Fibroblast of skin of left biceps (primary cell): ENCODE measurements around the gene FFAR2.
A peak's percentile ranks its signal among the peaks of the same experiment; 100 is the strongest.
"Not testable (repeated sequence)": the region's sequence is repeated elsewhere in the genome, so short reads cannot be mapped to it uniquely, and the experiment has no call there.

ENCODE experiments used
- DNase-seq, 2 experiments: peaks; one replicate each; pipeline ENCODE4 v3.0.0-alpha.2; 2013; ENCODE audit warnings: low read depth in 2 of 2

FFAR2 gene

DNA sequence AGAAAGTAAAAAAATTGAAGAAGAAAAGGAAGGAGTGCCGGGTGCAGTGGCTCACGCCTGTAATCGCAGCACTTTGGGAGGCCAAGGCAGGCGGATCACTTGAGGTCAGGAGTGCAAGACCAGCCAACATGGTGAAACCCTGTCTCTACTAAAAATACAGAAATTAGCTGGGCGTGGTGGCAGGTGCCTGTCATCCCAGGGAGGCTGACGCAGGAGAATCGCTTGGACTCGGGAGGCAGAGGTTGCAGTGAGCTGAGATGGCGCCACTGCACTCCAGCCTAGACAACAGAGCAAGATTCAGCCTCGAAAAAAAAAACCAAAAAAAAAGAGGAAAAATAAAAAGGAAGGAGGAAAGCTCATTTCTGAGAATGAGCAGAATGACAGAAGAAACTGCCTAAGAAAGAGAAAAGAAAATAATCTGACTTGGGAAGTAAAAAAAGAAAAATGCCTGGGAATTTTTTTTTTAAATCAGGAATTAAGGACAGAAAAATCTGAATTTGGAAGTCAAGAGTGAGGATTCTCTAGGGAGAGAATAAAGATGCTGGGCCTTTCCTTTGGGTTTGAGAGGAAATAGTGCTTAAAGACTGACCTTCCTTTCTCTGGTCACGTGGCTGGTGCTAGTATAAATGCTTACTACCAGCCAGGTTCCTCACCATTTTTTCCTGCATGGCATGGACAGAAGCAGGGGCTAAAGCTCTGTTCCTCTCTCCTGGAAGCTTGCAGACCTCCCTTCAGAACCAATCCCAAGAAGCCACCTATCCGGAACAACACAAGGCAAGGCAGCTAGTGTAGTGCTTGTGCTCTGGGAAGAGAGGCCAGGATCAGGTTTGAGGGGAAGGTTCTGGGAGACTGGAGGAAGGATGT lies at the start of gene FFAR2:
Gene FFAR2 (plus strand): TSS at position 652 of the 864 bp plus-strand sequence. CDS start 1,458 bp downstream, outside the sequence.
- no peak for DNase-seq

DNA sequence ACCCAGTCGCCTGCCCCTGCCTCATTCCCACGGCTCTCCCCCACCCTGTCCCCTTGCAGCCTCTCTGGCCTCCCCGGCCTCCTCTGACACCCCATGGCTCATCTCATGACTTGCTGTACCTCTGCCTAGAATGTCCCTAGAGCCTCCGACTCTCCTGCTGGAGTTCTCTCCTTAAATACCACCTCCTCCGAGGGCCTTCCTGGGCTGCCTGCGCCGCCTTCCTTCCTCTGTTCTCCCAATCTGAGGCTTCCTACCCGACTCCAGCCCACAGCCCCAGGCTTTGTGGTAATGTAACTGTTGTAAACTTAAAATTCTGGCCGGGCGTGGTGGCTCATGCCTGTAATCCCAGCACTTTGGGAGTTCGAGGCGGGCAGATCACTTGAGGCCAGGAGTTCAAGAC lies 49.5 kb upstream of the FFAR2 start:
- DNase-seq = no peak

- DNase-seq = no peak
Observed at GRCh38 chr19:35399231-35399630, 48.8 kb upstream of the FFAR2 start.

DNA sequence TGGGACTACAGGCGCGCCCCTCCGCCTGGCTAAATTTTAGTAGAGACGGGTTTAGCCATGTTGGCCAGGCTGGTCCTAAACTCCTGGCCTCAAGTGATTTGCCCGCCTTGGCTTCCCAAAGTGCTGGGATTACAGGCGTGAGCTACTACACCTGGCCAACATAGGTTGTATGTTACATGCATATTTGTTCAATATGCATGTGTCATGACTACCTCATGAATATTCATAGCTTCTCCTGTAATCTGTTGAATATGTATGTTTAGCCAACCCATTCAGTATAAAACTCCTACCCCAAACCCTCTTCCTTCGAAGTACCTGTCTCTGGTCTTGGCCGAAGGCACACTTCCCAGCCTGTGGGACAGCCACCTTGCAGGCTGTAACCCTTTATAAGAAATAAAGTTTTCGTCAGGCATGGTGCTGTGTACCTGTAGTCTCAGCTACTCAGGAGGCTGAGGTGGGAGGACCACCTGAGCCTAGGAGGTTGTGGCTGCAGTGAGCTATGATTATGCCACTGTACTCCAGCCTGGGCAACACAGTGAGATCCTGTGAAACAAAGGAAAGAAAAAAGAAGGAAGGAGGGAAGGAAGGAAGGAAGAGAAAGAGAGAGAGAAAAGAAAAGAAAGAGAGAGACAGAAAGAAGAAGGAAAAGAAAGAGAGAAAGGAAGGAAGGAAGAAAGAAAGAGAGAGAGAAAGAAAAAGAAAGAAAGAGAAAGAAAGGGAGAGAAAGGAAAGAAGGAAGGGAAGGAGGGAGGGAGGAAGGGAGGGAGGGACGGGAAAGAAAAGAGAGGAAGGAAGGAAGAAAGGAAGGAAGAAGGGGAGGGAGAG lies 47.9 kb upstream of the FFAR2 start:
- DNase-seq = no peak

DNA sequence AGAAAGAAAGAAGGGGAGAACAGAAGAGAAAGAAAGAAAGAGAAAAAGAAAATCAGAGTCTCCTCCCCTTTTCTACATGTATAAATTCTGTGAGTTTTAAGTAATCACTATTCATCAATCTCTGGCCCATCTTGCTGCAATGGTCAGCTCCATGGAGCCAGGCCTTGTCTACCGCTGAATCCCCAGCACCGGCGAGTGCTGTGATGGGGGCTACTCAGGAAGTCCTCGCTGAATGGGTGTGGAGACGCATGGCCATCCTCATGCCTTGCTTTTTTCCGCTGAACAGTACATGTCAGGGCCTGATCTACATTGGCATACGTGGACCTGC lies 47.3 kb upstream of the FFAR2 start:
- DNase-seq = no peak

GRCh38 chr19:35401416-35401815 lies 46.6 kb upstream of the FFAR2 start:
- not testable (repeated sequence) for DNase-seq

- DNase-seq = no peak
Observed at GRCh38 chr19:35403116-35403760, 44.8 kb upstream of the FFAR2 start.

DNA sequence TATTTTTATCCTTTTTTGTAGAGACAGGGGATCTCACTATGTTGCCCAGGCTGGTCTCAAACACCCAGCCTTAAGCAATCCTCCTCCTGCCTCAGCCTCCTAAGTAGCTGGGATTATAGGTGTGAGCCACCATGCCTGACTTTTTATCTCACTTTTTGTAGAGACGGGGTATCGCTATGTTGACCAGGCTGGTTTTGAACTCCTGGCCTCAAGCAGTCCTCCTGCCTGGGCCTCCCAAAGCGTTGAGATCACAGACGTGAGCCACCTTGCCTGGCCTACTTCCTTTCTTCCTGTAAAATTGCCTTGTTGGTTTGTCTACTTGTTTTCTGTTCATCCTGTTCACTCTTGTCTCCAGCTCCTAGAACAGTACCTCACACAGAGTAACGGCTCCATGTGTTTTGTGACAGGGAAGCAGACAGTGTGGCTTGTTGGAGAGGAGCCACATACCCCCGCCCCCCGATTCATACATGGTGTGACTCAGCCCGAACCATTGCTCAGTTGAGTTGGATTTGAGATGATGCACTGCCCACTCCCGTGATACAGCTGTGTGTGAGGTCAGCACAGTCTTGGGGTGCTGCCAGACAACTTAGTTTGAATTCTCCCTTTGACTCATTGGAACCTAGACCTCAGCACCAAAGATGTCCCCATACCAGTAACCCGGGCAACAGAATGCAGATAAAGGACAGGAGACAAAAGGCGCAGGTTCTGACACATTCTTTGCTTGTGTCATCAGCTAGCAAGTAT lies 43.0 kb upstream of the FFAR2 start:
- peak; percentile 61 to 65 for DNase-seq

DNA sequence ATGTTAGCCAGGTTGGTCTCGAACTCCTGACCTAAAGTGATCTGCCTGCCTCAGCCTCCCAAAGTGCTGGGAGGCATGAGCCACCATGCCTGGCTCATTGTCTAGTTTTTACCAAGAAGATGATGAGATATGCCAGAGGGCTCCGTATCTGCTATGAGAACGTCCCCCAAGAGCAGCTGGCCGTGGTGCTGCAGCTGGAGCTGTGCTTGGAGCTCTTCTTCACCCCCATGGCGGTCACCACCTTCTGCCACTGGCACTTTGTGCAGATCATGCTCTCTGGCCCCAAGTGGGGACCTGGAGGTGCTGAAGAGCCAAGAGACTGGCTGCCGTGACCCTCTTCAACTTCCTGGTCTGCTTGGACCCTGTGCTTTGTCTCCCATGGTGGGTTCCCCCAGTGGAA lies 40.4 kb upstream of the FFAR2 start:
- DNase-seq = no peak

GRCh38 chr19:35408284-35409171 lies 39.5 kb upstream of the FFAR2 start:
- DNase-seq = no peak

DNA sequence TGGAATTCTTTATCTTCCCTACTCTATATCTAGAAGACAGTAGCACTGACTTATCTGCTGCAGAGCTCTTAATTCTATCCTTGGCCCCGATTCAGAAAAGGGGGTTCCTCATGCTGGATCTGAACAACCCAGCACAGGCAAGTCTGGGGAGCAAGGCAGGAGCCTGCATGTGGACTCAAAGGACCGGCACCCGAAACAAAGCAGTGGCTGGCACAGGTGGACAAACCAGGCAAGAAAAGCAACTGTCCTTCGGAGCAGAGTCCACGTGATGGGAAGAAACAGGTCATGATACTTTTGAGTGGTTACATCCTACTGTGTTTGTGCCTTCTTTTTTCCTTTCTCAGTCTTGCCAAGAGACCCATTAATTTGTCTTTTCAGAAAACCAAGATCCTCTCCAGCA lies 38.9 kb upstream of the FFAR2 start:
- DNase-seq = no peak

- no peak for DNase-seq
Observed at GRCh38 chr19:35410487-35410886, 37.6 kb upstream of the FFAR2 start.

DNA sequence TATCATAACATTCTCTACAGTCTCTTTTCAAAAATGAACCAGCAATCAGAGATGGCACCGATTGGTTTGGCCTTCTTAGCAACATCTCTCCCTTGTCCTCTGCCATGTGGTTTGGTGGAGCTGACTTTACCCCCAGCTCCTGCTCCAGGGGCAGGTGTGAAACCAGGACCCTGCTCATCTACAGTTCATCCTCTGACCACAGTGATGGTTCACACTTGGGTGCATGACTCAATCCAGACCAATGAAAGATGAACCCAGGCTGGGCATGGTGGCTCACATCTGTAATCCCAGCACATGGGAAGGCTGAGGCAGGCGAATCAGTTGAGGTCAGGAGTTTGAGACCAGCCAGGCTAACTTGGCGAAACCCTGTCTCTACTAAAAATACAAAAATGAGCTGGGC lies 33.6 kb upstream of the FFAR2 start:
- DNase-seq = no peak

GRCh38 chr19:35416331-35416730 lies 31.7 kb upstream of the FFAR2 start:
- DNase-seq = no peak

GRCh38 chr19:35417278-35417677 lies 30.8 kb upstream of the FFAR2 start:
- no peak for DNase-seq

DNA sequence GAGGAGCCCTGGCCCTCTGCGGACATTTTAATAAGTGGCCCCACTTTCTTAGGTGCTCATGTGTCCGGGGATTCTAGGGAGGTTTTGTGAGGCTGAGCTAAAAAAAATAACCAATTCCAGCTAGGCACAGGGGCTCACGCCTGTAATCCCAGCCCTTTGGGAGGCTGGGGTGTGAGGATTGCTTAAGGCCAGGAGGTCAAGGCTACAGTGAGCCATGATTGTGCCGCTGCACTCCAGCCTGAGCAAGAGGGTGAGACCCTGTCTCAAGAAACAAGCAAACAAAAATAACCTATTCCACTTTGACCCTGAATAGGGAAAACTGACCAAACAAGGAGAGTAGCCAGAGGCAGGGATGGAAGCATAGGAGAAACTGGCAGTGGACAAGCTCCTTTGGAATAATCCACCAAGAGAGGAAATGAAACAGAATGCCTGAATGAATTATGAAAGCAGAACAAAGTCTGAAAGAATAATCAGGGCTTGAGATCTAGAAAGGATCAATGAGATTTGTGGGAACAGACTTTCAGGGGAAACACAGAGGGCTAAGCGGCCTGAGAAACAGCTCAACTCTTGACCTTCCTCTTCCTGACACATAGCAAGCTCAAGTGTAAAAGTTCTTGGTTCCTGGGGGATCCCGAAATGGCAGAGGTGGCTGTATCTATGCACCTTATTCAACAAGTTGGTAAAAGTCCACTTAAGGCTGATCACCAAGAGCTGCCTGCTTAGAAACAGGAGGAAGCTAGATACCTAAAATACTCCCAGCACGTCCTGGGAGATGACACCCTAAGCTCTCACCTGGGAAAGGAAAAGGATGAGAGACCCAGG lies 30.1 kb upstream of the FFAR2 start:
- no peak for DNase-seq

DNA sequence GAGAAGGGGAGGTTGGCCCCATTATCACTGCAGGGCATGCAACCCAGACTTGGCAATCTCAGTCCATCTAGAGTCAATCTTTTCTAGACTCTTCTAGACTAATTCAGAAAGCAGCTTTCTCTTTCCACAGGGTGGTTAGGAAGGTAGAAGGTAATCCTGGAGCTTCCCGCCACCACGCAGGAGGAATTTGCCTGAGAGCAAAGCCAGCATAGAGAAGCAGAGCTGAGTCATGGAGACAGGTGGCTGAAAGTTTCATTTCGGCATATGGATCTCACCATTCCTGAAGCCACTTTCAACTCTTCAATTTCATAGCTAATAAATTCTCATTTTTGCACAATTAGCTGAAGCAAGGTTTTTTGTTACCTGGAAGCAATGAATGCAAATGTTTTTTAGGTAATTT lies 29.0 kb upstream of the FFAR2 start:
- DNase-seq = no peak

GRCh38 chr19:35419805-35420204 lies 28.3 kb upstream of the FFAR2 start:
- DNase-seq = no peak

DNA sequence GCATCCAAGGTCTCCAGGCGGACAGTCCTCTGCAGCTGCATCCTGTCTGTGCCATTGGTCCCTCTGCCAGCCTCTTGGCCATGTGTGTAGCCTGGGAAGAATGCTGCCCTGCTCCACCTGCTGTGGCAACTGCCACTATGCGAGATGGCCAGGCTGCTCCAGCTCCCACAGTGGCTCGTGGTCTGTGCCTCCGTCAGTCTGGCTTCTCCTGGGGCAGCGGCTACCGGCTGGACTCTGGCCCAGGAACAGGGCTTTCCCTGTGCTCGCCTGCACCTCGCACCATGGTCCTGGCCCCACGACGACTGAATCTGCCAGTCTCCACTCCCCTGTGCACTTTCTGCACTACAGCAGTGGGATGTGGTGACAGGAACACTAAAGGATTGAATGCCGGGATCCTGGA lies 26.7 kb upstream of the FFAR2 start:
- DNase-seq = no peak

GRCh38 chr19:35423406-35423805 lies 24.7 kb upstream of the FFAR2 start:
- not testable (repeated sequence) for DNase-seq
